HCT116 (cell line): ENCODE measurements around the gene FOS. TPM values are rescaled to one million over a fixed set of nuclear protein-coding genes. Genes with fewer than 3 reads are reported as not detected.

ENCODE experiments used
- ATAC-seq: fragments of 200-7000 bp; cut with Tn5 transposase; 2 replicates; pipeline ENCODE4 v1.9.1; 2020; ENCODE audit warnings: mild to moderate bottlenecking, moderate library complexity
- BruUV-seq: library from RNA; stranded (reverse); fragments of 400-500 nt; replicated peaks from 2 replicates; lab custom pipeline; 2021; lab: Mats Ljungman, UMichigan
- CTCF ChIA-PET: fragments of 300-600 bp; sonication (Branson Sonifier 250); formaldehyde crosslinking; loops from one replicate; lab custom pipeline; 2021; ENCODE audit warnings: antibody characterized with exemption; lab: Charles Lee
- POLR2A ChIA-PET: fragments of 300-600, 350-600 bp; sonication (Branson Sonifier 250); formaldehyde crosslinking; loops from one replicate; lab custom pipeline; 2021; ENCODE audit warnings: antibody characterized with exemption; lab: Charles Lee
- RAD21 ChIA-PET, 2 experiments: fragments of 300-600 bp; sonication (Branson Sonifier 250); formaldehyde crosslinking; loops; one replicate each; lab custom pipeline; 2023; ENCODE audit warnings: low total read pairs in 2 of 2; ENCODE audit not compliant: uncharacterized antibody in 2 of 2, unreplicated experiment in 2 of 2, low non-redundant PET in 1 of 2; lab: Charles Lee
- DNase-seq: peaks from one replicate; pipeline ENCODE4 v3.0.0-alpha.2; 2010; ENCODE audit warnings: low read depth, low spot score
- H2AFZ ChIP-seq: fragments of 200-600 bp; shearing (Covaris generic), sonication (generic); 2 replicates; pipeline ENCODE4 v1.6.1; 2017; ENCODE audit warnings: low read depth, mixed run types, mixed read lengths, antibody characterized with exemption, low read length; ENCODE audit not compliant: poor library complexity, severe bottlenecking
- H3K27ac ChIP-seq: 2 replicates; pipeline ENCODE4 v1.5.1; 2012; ENCODE audit warnings: low read depth, low read length
- H3K27me3 ChIP-seq: fragments of 200-600 bp; sonication (generic); 2 replicates; pipeline ENCODE4 v1.6.1; 2016; ENCODE audit warnings: mixed run types, low read length, mixed read lengths; ENCODE audit not compliant: insufficient read depth
- H3K36me3 ChIP-seq, 2 experiments: fragments of 200-500 bp in 1 of 2; fragments of 200-600 bp in 1 of 2; sonication (Bioruptor generic) in 1 of 2; sonication (generic) in 1 of 2; 2 replicates each; pipeline versions ENCODE4 v1.5.1 to v1.6.1; 2014 to 2016; ENCODE audit warnings: low read length in 2 of 2, inconsistent platforms in 1 of 2, mixed read lengths in 1 of 2, mixed run types in 1 of 2; ENCODE audit not compliant: insufficient read depth in 2 of 2, control insufficient read depth in 1 of 2
- H3K4me1 ChIP-seq, 2 experiments: fragments of 200-600 bp in 1 of 2; sonication (generic) in 1 of 2; 2 replicates each; pipeline versions ENCODE4 v1.5.1 to v1.6.1; 2012 to 2017; ENCODE audit warnings: low read length in 2 of 2, inconsistent platforms in 1 of 2, mild to moderate bottlenecking in 1 of 2, mixed read lengths in 1 of 2, mixed run types in 1 of 2, moderate library complexity in 1 of 2; ENCODE audit not compliant: insufficient read depth in 2 of 2, control insufficient read depth in 1 of 2
- H3K4me2 ChIP-seq: fragments of 200-600 bp; sonication (generic); 2 replicates; pipeline ENCODE4 v1.6.1; 2017; ENCODE audit warnings: mixed run types, low read length, mixed read lengths
- H3K4me3 ChIP-seq, 2 experiments: fragments of 200-600 bp in 1 of 2; sonication (generic) in 1 of 2; replicated peaks in 1 of 2; 2 replicates each; pipeline ENCODE4 v1.5.1; 2011 to 2016; ENCODE audit warnings: low read length in 2 of 2, control low read depth in 1 of 2, low read depth in 1 of 2, mild to moderate bottlenecking in 1 of 2, mixed read lengths in 1 of 2, mixed run types in 1 of 2
- H3K79me2 ChIP-seq: fragments of 200-600 bp; sonication (generic); 2 replicates; pipeline ENCODE4 v1.6.1; 2017; ENCODE audit warnings: mild to moderate bottlenecking, mixed run types, low read length, moderate library complexity, mixed read lengths; ENCODE audit not compliant: insufficient read depth
- H3K9ac ChIP-seq: fragments of 200-600 bp; sonication (generic); 2 replicates; pipeline ENCODE4 v1.6.1; 2016; ENCODE audit warnings: low read length, mixed read lengths
- H3K9me2 ChIP-seq: fragments of 200-600 bp; sonication (generic), shearing (Covaris generic); 2 replicates; pipeline ENCODE4 v1.6.1; 2017; ENCODE audit warnings: mixed run types, mild to moderate bottlenecking, moderate library complexity; ENCODE audit not compliant: insufficient read depth
- H3K9me3 ChIP-seq, 2 experiments: fragments of 200-500 bp in 1 of 2; fragments of 200-600 bp in 1 of 2; sonication (Bioruptor generic) in 1 of 2; sonication (generic) in 1 of 2; 2 replicates each; pipeline ENCODE4 v1.6.1; 2014 to 2017; ENCODE audit warnings: low read length in 2 of 2, mixed read lengths in 2 of 2, inconsistent platforms in 1 of 2, low read depth in 1 of 2, mild to moderate bottlenecking in 1 of 2, mixed run types in 1 of 2, moderate library complexity in 1 of 2; ENCODE audit not compliant: control insufficient read depth in 1 of 2, insufficient read depth in 1 of 2
- H4K20me1 ChIP-seq: fragments of 200-600 bp; sonication (generic), shearing (Covaris generic); 2 replicates; pipeline ENCODE4 v1.6.1; 2017; ENCODE audit warnings: mixed run types, mild to moderate bottlenecking, moderate library complexity; ENCODE audit not compliant: insufficient read depth
- ATF3 ChIP-seq: IDR thresholded peaks from 2 replicates; pipeline ENCODE4 v1.6.1; 2012
- CBX3 ChIP-seq: IDR thresholded peaks from 2 replicates; pipeline ENCODE4 v1.6.1; 2012; ENCODE audit warnings: low read depth
- CEBPB ChIP-seq: IDR thresholded peaks from 2 replicates; pipeline ENCODE4 v1.6.1; 2012; ENCODE audit warnings: low read depth
- ELF1 ChIP-seq: IDR thresholded peaks from 2 replicates; pipeline ENCODE4 v1.6.1; 2012; ENCODE audit warnings: low read depth, borderline replicate concordance
- EZH2phosphoT487 ChIP-seq: fragments of 200-600 bp; IDR thresholded peaks from 2 replicates; pipeline ENCODE4 v1.6.1; 2018; ENCODE audit warnings: antibody characterized with exemption, borderline replicate concordance
- FOSL1 ChIP-seq: IDR thresholded peaks from 2 replicates; pipeline ENCODE4 v1.6.1; 2012; ENCODE audit warnings: low read depth
- JUND ChIP-seq: IDR thresholded peaks from 2 replicates; pipeline ENCODE4 v1.6.1; 2012
- RAD21 ChIP-seq: IDR thresholded peaks from 2 replicates; pipeline ENCODE4 v1.6.1; 2012; ENCODE audit warnings: low read depth, mild to moderate bottlenecking
- REST ChIP-seq: IDR thresholded peaks from 2 replicates; pipeline ENCODE4 v1.6.1; 2012; ENCODE audit warnings: low read depth
- SIN3A ChIP-seq: IDR thresholded peaks from 2 replicates; pipeline ENCODE4 v1.6.1; 2012; ENCODE audit warnings: low read depth
- SP1 ChIP-seq: IDR thresholded peaks from 2 replicates; pipeline ENCODE4 v1.6.1; 2012; ENCODE audit warnings: low read depth
- YY1 ChIP-seq: IDR thresholded peaks from 2 replicates; pipeline ENCODE4 v1.6.1; 2011; ENCODE audit warnings: low read length, low read depth, moderate library complexity, mild to moderate bottlenecking; ENCODE audit not compliant: insufficient replicate concordance; ENCODE audit errors: extremely low read depth
- intact Hi-C: fragments of 100-400 bp; cut with micrococcal nuclease; formaldehyde crosslinking; loops from 2 replicates; pipeline ENCODE4 v1.10.0; 2022
- total RNA-seq: library from RNA; stranded (reverse); gene quantifications from one replicate; pipeline ENCODE4 v1.2.1, GENCODE V29; 2021; ENCODE audit not compliant: unreplicated experiment

The FOS gene
- total RNA-seq, 1 experiment from 2014 or later, result 50.4 TPM

- intact Hi-C loops, result no loop called here
- no peaks in the 10 kb centered on the region for H3K27me3 ChIP-seq
Observed at GRCh38 chr14:75271514-75271913, 7.1 kb upstream of the FOS start.

More at GRCh38 chr14:75271514-75271913, 7.1 kb upstream of the FOS start:
- H3K4me1 ChIP-seq, result peaks cover 5 to 6% of the 10 kb centered on the region in 2 experiments
- H3K4me2 ChIP-seq, result no peak overlapping the region
- no peaks in the 10 kb centered on the region for H3K9me2 ChIP-seq
- ChIA-PET RAD21 (no interaction called here), CTCF (no interaction called here), POLR2A (interaction anchor here (1.3 kb wide), 1 partner anchor 10 kb away, joined by 3 read pairs; no protein-coding TSS in a partner anchor)
- no peak overlapping the region for H2AFZ ChIP-seq
- BruUV-seq, result no TSS peak
- no peaks in the 10 kb centered on the region for H3K36me3 ChIP-seq
- DNase-seq, result no peak
- H3K9ac ChIP-seq, result no peak overlapping the region
- H3K4me3 ChIP-seq, result no peak overlapping the region
- TF ChIP-seq SIN3A, result no peak
- no peak for TF ChIP-seq EZH2phosphoT487
- no peak for TF ChIP-seq ATF3
- no peak for TF ChIP-seq CBX3
- TF ChIP-seq YY1, result no peak
- no peak for TF ChIP-seq RAD21
- no peak for TF ChIP-seq ELF1
- no peak for TF ChIP-seq REST
- no peak for TF ChIP-seq SP1
- no peak for TF ChIP-seq CEBPB
- no peak for TF ChIP-seq JUND
- no peak for TF ChIP-seq FOSL1
- no peaks in the 10 kb centered on the region for H4K20me1 ChIP-seq
- no peak overlapping the region for H3K27ac ChIP-seq
- no peak for ATAC-seq
- no peaks in the 10 kb centered on the region for H3K79me2 ChIP-seq
- no peaks in the 10 kb centered on the region for H3K9me3 ChIP-seq
